A549 treated with AZD9567 at 1 μM for 4 hours (cell line): ENCODE results near the gene UBA6. TPM values are rescaled to one million over a fixed set of nuclear protein-coding genes. Genes with fewer than 3 reads are reported as not detected.

Experiments
- total RNA-seq: library from RNA; stranded (reverse); fragments of 200-300 nt; extraction: Qiagen RNA extraction; gene quantifications from 5 replicates; pipeline ENCODE4 v1.2.3, GENCODE V29; 2022; ENCODE audit not compliant: insufficient read depth

UBA6 gene
- total RNA-seq: 10.2 to 17.3 TPM (median 14.4 TPM) in 5 replicates

DNA sequence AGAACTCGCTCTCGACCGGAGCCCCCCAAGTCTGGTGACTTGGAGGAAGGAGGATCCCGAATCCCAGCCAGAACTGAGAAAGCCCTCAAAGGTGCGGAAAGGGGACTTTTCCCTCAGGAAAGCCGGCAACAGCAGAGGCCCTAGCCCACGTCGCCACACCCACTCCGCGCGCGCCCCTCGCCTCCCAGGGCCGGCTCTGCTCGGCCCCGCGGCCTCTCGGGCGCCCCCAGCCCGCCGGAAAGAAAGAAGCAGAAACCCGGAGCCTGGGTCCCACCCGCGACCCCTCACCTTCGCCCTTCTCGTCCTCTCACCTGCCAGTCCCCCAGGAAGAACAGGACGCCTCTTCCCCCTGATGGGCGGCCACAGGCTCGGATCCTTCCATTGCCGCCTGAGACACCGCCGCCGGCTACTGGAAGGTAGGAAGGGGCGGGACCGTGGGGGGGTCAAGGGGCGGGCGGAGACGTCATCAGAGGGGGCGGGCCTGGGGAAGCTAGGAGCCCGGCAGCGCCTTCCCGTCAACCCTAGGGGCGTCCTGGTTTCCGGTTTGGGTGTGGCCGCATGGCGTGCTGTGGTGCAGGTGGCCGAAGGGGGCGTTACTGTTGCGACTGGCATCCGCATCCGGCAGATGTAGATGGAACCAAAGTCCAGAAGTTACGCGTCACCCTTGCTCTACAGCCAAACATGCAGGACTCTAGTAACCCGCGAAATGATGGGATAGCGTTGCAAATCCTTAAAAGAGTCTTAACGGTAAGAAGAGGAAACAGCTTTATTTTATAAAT lies at the start of gene UBA6:
TSS of gene UBA6 (minus strand) at position 418 of the 779 bp plus-strand sequence. CDS start at position 382, 36 bp downstream.

Other genes with a start within 250 kb of the UBA6 start
- 3.3 to 5.4 TPM (median 4.8 TPM) in 5 replicates for gene CENPC, start 155.7 kb downstream of the UBA6 start, total RNA-seq
- gene STAP1, start 142.4 kb downstream of the UBA6 start, total RNA-seq: not detected in 5 replicates
- not detected in 5 replicates for gene GNRHR, start 53.2 kb upstream of the UBA6 start, total RNA-seq
- not detected in 5 replicates for gene TMPRSS11D, start 182.8 kb upstream of the UBA6 start, total RNA-seq